Prostate gland (tissue), 2 donors: ENCODE data around the gene SOHLH2. TPM values are rescaled to one million over a fixed set of nuclear protein-coding genes. Genes with fewer than 3 reads are reported as not detected.

Source experiments
- DNase-seq: peaks from one replicate; pipeline ENCODE4 v3.0.0-alpha.2; 2019; ENCODE audit warnings: low spot score
- H3K27ac ChIP-seq, 2 donors: fragments of 200-600 bp; sonication (generic); 2 replicates each; pipeline ENCODE4 v1.5.1; 2017 to 2019
- H3K27me3 ChIP-seq: fragments of 200-600 bp; sonication (generic); replicated peaks from 2 replicates; pipeline ENCODE4 v1.5.1; 2019; ENCODE audit not compliant: insufficient read depth
- H3K36me3 ChIP-seq, 2 donors: fragments of 200-600 bp; sonication (generic); 1 replicate in 1 of 2; 2 replicates in 1 of 2; pipeline versions ENCODE4 v1.5.1 to v1.8.1; 2017 to 2019
- H3K4me1 ChIP-seq: fragments of 200-600 bp; sonication (generic); replicated peaks from 2 replicates; pipeline ENCODE4 v1.5.1; 2019
- H3K4me3 ChIP-seq, 2 donors: fragments of 200-600 bp; sonication (generic); 2 replicates each; pipeline ENCODE4 v1.5.1; 2017 to 2019
- H3K9me3 ChIP-seq: fragments of 200-600 bp; sonication (generic); 2 replicates; pipeline ENCODE4 v1.5.1; 2017
- POLR2A ChIP-seq: fragments of 450-650 bp; IDR thresholded peaks from one replicate; pipeline ENCODE4 v1.6.1; 2016; ENCODE audit warnings: antibody characterized with exemption, mild to moderate bottlenecking
- POLR2AphosphoS5 ChIP-seq: sonication (generic); formaldehyde crosslinking; IDR thresholded peaks from one replicate; pipeline ENCODE4 v1.6.1; 2017; ENCODE audit warnings: antibody characterized with exemption
- WGBS: methylation state at CpG from one replicate; pipeline ENCODE4 v1.1.5; 2018; 5-methylcytosine and 5-hydroxymethylcytosine counted together
- intact Hi-C: fragments of 100-400 bp; cut with DNase I; formaldehyde crosslinking; loops from one replicate; pipeline ENCODE4 v1.14.2; 2022
- total RNA-seq, 2 donors: library from RNA; depleted of rRNA; stranded (reverse); fragments of >200 nt; gene quantifications; one replicate each; pipeline ENCODE4 v1.1.0, GENCODE V29; 2016
- TF ChIP-seq, protein P1 (sequence below), 4 experiments: fragments of 200-600 bp in 2 of 4; fragments of 450-650 bp in 2 of 4; sonication (generic) in 2 of 4; IDR thresholded peaks; 1 replicate in 3 of 4; 2 replicates in 1 of 4; pipeline ENCODE4 v1.5.1; 2016 to 2019; ENCODE audit warnings: antibody characterized with exemption in 4 of 4, mild to moderate bottlenecking in 2 of 4, moderate library complexity in 2 of 4

SOHLH2 gene
- total RNA-seq, 2 donors from 2014 or later = 2.3 to 5.1 TPM

DNA sequence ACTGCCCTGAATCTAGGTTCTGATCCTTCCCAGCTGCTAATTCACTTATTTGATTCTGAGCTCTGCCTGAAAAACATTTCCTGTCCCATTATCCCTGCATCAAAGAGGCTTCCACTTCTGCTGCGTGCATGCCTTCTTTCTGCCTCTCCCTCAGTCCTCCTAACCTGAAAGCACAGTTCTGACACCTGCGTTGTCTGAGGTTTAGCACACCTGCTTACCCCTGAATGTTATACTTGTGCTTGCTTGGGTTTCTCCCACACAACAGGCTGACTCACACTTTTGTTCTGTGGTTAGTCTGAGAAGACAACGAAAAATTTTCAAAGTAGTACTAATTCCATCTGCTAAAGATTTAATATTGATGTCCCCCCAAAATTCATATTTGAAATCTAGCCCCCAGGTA lies 3.1 kb upstream of the SOHLH2 start:
- no peaks in the 10 kb centered on the region for H3K27me3 ChIP-seq
- no peaks in the 10 kb centered on the region for H3K9me3 ChIP-seq
- H3K4me1 ChIP-seq = no peaks in the 10 kb centered on the region
- H3K4me3 ChIP-seq = no peak overlapping the region
- DNase-seq = no peak
- no peaks in the 10 kb centered on the region for H3K36me3 ChIP-seq
- WGBS = 87% methylated on average over 3 of the region's 3 CpGs
- H3K27ac ChIP-seq = no peak overlapping the region
- intact Hi-C loops = no loop called here
- TF ChIP-seq, protein P1, sequence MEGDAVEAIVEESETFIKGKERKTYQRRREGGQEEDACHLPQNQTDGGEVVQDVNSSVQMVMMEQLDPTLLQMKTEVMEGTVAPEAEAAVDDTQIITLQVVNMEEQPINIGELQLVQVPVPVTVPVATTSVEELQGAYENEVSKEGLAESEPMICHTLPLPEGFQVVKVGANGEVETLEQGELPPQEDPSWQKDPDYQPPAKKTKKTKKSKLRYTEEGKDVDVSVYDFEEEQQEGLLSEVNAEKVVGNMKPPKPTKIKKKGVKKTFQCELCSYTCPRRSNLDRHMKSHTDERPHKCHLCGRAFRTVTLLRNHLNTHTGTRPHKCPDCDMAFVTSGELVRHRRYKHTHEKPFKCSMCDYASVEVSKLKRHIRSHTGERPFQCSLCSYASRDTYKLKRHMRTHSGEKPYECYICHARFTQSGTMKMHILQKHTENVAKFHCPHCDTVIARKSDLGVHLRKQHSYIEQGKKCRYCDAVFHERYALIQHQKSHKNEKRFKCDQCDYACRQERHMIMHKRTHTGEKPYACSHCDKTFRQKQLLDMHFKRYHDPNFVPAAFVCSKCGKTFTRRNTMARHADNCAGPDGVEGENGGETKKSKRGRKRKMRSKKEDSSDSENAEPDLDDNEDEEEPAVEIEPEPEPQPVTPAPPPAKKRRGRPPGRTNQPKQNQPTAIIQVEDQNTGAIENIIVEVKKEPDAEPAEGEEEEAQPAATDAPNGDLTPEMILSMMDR (IDR thresholded peaks at IDR 0.05) = no peak

DNA sequence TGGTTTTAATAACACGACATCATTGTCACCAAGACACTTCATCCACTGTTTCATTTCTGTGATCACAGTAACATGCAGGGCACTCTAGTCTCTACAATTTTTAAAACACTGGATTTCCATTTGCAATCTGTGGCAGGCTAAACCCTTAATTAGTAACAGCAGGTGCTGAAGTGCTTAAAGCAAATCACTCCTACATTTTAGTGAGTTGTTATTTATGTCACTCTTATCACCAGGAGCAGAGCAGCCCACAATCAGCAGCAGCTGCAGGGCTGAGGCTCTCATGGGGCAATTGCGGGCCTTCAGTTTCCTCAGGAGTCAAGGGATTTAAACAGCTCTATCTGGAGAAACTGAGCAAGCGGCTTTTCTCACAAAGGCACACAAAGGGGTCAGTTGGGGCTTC lies 1.6 kb downstream of the SOHLH2 start:
- intact Hi-C loops = no loop called here
- H3K27ac ChIP-seq = no peak overlapping the region
- WGBS = 67% methylated on average over 3 of the region's 3 CpGs
- TF ChIP-seq POLR2A (no peak), POLR2AphosphoS5 (no peak)
- TF ChIP-seq, protein P1 (IDR thresholded peaks at IDR 0.05) = no peak
- H3K27me3 ChIP-seq = no peaks in the 10 kb centered on the region
- H3K4me3 ChIP-seq = no peak overlapping the region
- H3K36me3 ChIP-seq = no peaks in the 10 kb centered on the region
- H3K4me1 ChIP-seq = no peaks in the 10 kb centered on the region
- no peak for DNase-seq
- H3K9me3 ChIP-seq = no peaks in the 10 kb centered on the region

DNA sequence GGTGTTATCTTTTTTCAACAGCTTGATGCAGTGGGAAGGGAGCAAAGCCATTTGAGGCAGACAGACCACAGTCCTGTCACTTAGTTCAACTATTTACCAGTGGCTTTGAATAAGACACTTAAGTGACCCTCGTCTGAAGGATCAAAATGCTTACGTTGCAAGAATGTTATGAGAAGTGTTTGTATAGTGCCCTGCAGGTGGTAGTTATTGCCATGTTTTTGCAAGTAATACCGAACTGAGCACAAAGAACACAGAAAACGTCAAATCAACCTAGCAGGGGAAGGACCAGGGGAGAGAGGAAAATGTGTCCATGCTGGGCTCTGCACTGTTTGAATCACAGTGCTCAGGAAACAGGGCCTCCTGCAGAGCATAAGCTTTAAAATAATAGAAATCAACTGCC lies 2.8 kb downstream of the SOHLH2 start:
- Histone ChIP-seq H3K27me3 (no peaks in the 10 kb centered on the region), H3K9me3 (no peaks in the 10 kb centered on the region), H3K27ac (no peak overlapping the region), H3K36me3 (no peaks in the 10 kb centered on the region), H3K4me3 (no peak overlapping the region), H3K4me1 (no peaks in the 10 kb centered on the region)
- intact Hi-C loops = no loop called here
- no peak for DNase-seq
- 72% methylated on average over 4 of the region's 4 CpGs for WGBS
- TF ChIP-seq POLR2A = no peak

DNA sequence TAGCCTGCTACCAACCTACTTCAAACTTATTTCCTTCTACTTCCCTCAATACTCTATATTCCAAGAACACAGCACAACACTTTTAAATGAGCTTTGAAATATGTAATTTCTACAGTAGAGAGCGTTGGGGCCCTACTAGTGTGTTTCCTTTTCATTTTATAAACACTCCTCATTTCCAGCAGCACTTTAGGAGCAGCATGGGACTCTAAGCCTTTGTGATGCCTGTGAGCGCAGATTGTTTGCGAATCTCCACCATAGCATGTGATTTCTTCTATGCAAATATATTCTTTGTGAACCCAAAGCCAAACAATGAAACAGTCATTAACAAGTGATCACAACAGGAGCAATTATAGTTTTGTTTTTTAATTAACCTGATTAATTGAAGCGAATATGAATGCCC lies 3.6 kb downstream of the SOHLH2 start:
- Histone ChIP-seq H3K36me3 (no peaks in the 10 kb centered on the region), H3K9me3 (no peaks in the 10 kb centered on the region), H3K4me1 (no peaks in the 10 kb centered on the region), H3K27ac (no peak overlapping the region), H3K4me3 (no peak overlapping the region), H3K27me3 (no peaks in the 10 kb centered on the region)
- DNase-seq = no peak
- intact Hi-C loops = no loop called here
- TF ChIP-seq, protein P1 (IDR thresholded peaks at IDR 0.05) = no peak
- TF ChIP-seq POLR2AphosphoS5 (no peak), POLR2A (no peak)
- WGBS = 94% methylated on average over 4 of the region's 4 CpGs

DNA sequence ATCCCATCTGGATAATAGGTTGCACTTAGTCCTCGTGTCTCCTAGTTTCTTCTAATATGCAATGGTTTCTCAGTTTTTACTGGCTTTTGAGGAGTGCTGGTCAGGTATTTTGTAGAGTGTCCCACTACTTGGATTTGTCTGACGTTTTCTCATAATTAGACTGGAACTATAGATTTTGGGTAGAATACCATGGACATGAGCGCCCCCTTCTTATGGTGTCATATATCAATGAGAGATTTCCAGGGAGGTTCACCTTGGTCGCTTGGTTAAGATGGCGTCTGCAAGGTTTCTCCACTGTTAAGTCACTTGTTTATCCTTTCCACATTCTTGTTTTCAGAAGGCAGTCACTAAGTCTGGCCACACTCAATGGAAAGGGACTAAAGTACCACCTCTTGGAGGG lies 6.7 kb downstream of the SOHLH2 start:
- no peaks in the 10 kb centered on the region for H3K36me3 ChIP-seq
- TF ChIP-seq, protein P1 (IDR thresholded peaks at IDR 0.05) = no peak
- no peak for TF ChIP-seq POLR2A
- no peak for TF ChIP-seq POLR2AphosphoS5
- no peaks in the 10 kb centered on the region for H3K4me1 ChIP-seq
- H3K27me3 ChIP-seq = no peaks in the 10 kb centered on the region
- no peak overlapping the region for H3K27ac ChIP-seq
- intact Hi-C loops = no loop called here
- no peak overlapping the region for H3K4me3 ChIP-seq
- no peaks in the 10 kb centered on the region for H3K9me3 ChIP-seq
- 81% methylated on average over 5 of the region's 5 CpGs for WGBS
- DNase-seq = no peak
